WTC11 (cell line): ENCODE data around the gene GOLGA8J. TPM values are rescaled to one million over a fixed set of nuclear protein-coding genes. Genes with fewer than 3 reads are reported as not detected.

Source experiments
- ATAC-seq: fragments of 200-7000 bp; cut with Tn5 transposase; 2 replicates; pipeline ENCODE4 v1.10.0; 2021; ENCODE audit warnings: mild to moderate bottlenecking, moderate library complexity
- CTCF ChIA-PET: fragments of 300-600 bp; sonication (Branson Sonifier 250); formaldehyde crosslinking; loops from one replicate; lab custom pipeline; 2021; ENCODE audit warnings: antibody characterized with exemption; lab: Charles Lee
- POLR2A ChIA-PET: fragments of 350-600 bp; sonication (Branson Sonifier 250); formaldehyde crosslinking; loops from one replicate; lab custom pipeline; 2021; ENCODE audit warnings: antibody characterized with exemption; lab: Charles Lee
- DNase-seq: peaks from one replicate; pipeline ENCODE4 v3.0.0; 2021; ENCODE audit warnings: low spot score
- H3K27ac Mint-ChIP-seq: 2 replicates; pipeline ENCODE4 v1.8.0; 2021; ENCODE audit warnings: mixed read lengths
- H3K27me3 Mint-ChIP-seq: 2 replicates; pipeline ENCODE4 v1.8.0; 2021; ENCODE audit warnings: low read depth, mild to moderate bottlenecking, moderate library complexity, mixed read lengths
- H3K36me3 Mint-ChIP-seq: 2 replicates; pipeline ENCODE4 v1.8.0; 2021; ENCODE audit warnings: mixed read lengths
- H3K4me1 Mint-ChIP-seq: 2 replicates; pipeline ENCODE4 v1.8.0; 2022; ENCODE audit warnings: mixed read lengths
- H3K4me3 Mint-ChIP-seq: 2 replicates; pipeline ENCODE4 v1.8.0; 2021; ENCODE audit warnings: mild to moderate bottlenecking, moderate library complexity, mixed read lengths
- H3K9me3 Mint-ChIP-seq: 2 replicates; pipeline ENCODE4 v1.8.0; 2021; ENCODE audit warnings: mixed read lengths
- ARID4B ChIP-seq: sonication (generic); formaldehyde crosslinking; IDR thresholded peaks from 2 replicates; pipeline ENCODE4 v1.8.0; 2023; ENCODE audit warnings: missing genetic modification reagents, mild to moderate bottlenecking, borderline replicate concordance
- ATF3 ChIP-seq: sonication (generic); formaldehyde crosslinking; conservative IDR thresholded peaks from 2 replicates; pipeline ENCODE4 v1.8.1; 2022; ENCODE audit warnings: mild to moderate bottlenecking, missing genetic modification reagents
- CDX4 ChIP-seq: fragments of 250-450 bp; sonication (Bioruptor Pico); IDR thresholded peaks from 2 replicates; pipeline ENCODE4 v1.9.0; 2021; ENCODE audit warnings: moderate library complexity, mild to moderate bottlenecking, inconsistent platforms, borderline replicate concordance
- IRF1 ChIP-seq: sonication (generic); formaldehyde crosslinking; IDR thresholded peaks from 2 replicates; pipeline ENCODE4 v1.8.0; 2023; ENCODE audit warnings: missing genetic modification reagents
- JAZF1 ChIP-seq: fragments of 250-450 bp; sonication (Bioruptor Pico); IDR thresholded peaks from 2 replicates; pipeline ENCODE4 v1.9.0; 2021; ENCODE audit warnings: moderate library complexity, mild to moderate bottlenecking, inconsistent platforms
- MAX ChIP-seq: sonication (generic); formaldehyde crosslinking; IDR thresholded peaks from 2 replicates; pipeline ENCODE4 v1.8.0; 2022; ENCODE audit warnings: mild to moderate bottlenecking, missing genetic modification reagents
- SMAD3 ChIP-seq: sonication (generic); formaldehyde crosslinking; IDR thresholded peaks from 2 replicates; pipeline ENCODE4 v1.8.0; 2022; ENCODE audit warnings: missing genetic modification reagents, mild to moderate bottlenecking, borderline replicate concordance
- STAT6 ChIP-seq: sonication (generic); formaldehyde crosslinking; conservative IDR thresholded peaks from 2 replicates; pipeline ENCODE4 v1.8.1; 2023; ENCODE audit warnings: mild to moderate bottlenecking, low read depth, missing genetic modification reagents, moderate library complexity
- ZBTB21 ChIP-seq: sonication (generic); formaldehyde crosslinking; IDR thresholded peaks from 2 replicates; pipeline ENCODE4 v1.8.1; 2023; ENCODE audit warnings: mild to moderate bottlenecking, missing genetic modification reagents, borderline replicate concordance
- ZBTB43 ChIP-seq: sonication (generic); formaldehyde crosslinking; IDR thresholded peaks from 2 replicates; pipeline ENCODE4 v1.8.1; 2023; ENCODE audit warnings: mild to moderate bottlenecking, missing genetic modification reagents
- total RNA-seq: library from RNA; stranded (reverse); gene quantifications from 3 replicates; pipeline ENCODE4 v1.2.3, GENCODE V29; 2021

GOLGA8J gene
- total RNA-seq, 1 experiment from 2014 or later = 0.33 TPM

- TF ChIP-seq ARID4B (CRISPR knock-in tag) = no peak
- TF ChIP-seq ZBTB43 (CRISPR knock-in tag) = no peak
- no peak for TF ChIP-seq JAZF1
- TF ChIP-seq SMAD3 = no peak
- no peak for TF ChIP-seq MAX (CRISPR knock-in tag)
- TF ChIP-seq ZBTB21 (CRISPR knock-in tag) = no peak
- no peak for TF ChIP-seq IRF1 (CRISPR knock-in tag)
- TF ChIP-seq CDX4 = no peak
Measured at GRCh38 chr15:30059771-30060170, 23.0 kb upstream of the GOLGA8J start (continued).

- ATAC-seq = no peak
Measured at GRCh38 chr15:30062881-30063280, 19.9 kb upstream of the GOLGA8J start.

More at GRCh38 chr15:30062881-30063280, 19.9 kb upstream of the GOLGA8J start:
- no peaks in the 10 kb centered on the region; the same call in 1 of the 2 replicates for H3K9me3 Mint-ChIP-seq
- H3K36me3 Mint-ChIP-seq = no peaks in the 10 kb centered on the region
- no peak for DNase-seq
- CTCF ChIA-PET = interaction anchor here (1.9 kb wide), 1 partner anchor 12 kb away, joined by 7 read pairs; no protein-coding TSS in a partner anchor
- peaks cover 2% of the 10 kb centered on the region; the same call in 1 of the 2 replicates for H3K27me3 Mint-ChIP-seq
- no peak overlapping the region for H3K27ac Mint-ChIP-seq
- no peak overlapping the region for H3K4me3 Mint-ChIP-seq
- H3K4me1 Mint-ChIP-seq = peaks cover 3% of the 10 kb centered on the region
- TF ChIP-seq STAT6 (CRISPR knock-in tag) = no peak
- TF ChIP-seq IRF1 (CRISPR knock-in tag) = no peak
- TF ChIP-seq ATF3 = no peak
- POLR2A ChIA-PET = no interaction called here
